ENCODE data around the gene PAXIP1.

PAXIP1 gene

GRCh38 chr7:154905146-154905545 is 97.8 kb downstream of the PAXIP1 start:
- no peak for TF ChIP-seq CTCF (IDR thresholded peaks at IDR 0.05; ENCODE audit: insufficient read depth, low read depth, low read length, missing control alignments)
- no peak for DNase-seq (ENCODE audit: low read depth)
- H3K4me3 ChIP-seq (ENCODE audit: low read depth, low read length): no peak overlapping the region

GRCh38 chr7:154903083-154903731 is 99.7 kb downstream of the PAXIP1 start:
- DNase-seq (ENCODE audit: low read depth): no peak
- TF ChIP-seq CTCF (IDR thresholded peaks at IDR 0.05; ENCODE audit: insufficient read depth, low read depth, low read length, missing control alignments): no peak

GRCh38 chr7:154902600-154903082 is 100.3 kb downstream of the PAXIP1 start:
- no peak for TF ChIP-seq CTCF (IDR thresholded peaks at IDR 0.05; ENCODE audit: insufficient read depth, low read depth, low read length, missing control alignments)
- no peak for DNase-seq (ENCODE audit: low read depth)
- no peak overlapping the region for H3K4me3 ChIP-seq (ENCODE audit: low read depth, low read length)

More at GRCh38 chr7:154903083-154903731, 99.7 kb downstream of the PAXIP1 start:
- no peak overlapping the region for H3K4me3 ChIP-seq (ENCODE audit: low read depth, low read length)

- no peak for TF ChIP-seq CTCF (IDR thresholded peaks at IDR 0.05; ENCODE audit: insufficient read depth, low read depth, low read length, missing control alignments)
- no peak overlapping the region for H3K4me3 ChIP-seq (ENCODE audit: low read depth, low read length)
- no peak for DNase-seq (ENCODE audit: low read depth)
Observed at GRCh38 chr7:154899862-154900261, 103.1 kb downstream of the PAXIP1 start.

GRCh38 chr7:154898973-154899855 is 103.7 kb downstream of the PAXIP1 start:
- DNase-seq (ENCODE audit: low read depth): no peak
- H3K4me3 ChIP-seq (ENCODE audit: low read depth, low read length): no peak overlapping the region
- no peak for TF ChIP-seq CTCF (IDR thresholded peaks at IDR 0.05; ENCODE audit: insufficient read depth, low read depth, low read length, missing control alignments)

GRCh38 chr7:154896076-154896475 is 106.8 kb downstream of the PAXIP1 start:
- no peak for TF ChIP-seq CTCF (IDR thresholded peaks at IDR 0.05; ENCODE audit: insufficient read depth, low read depth, low read length, missing control alignments)
- no peak for DNase-seq (ENCODE audit: low read depth)
- H3K4me3 ChIP-seq (ENCODE audit: low read depth, low read length): no peak overlapping the region
